ENCODE measurements around the gene NCOR1. TPM values are rescaled to one million over a fixed set of nuclear protein-coding genes. Genes with fewer than 3 reads are reported as not detected.

NCOR1 gene
- total RNA-seq, 1 experiment from 2014 or later = 83.8 TPM

GRCh38 chr17:16191604-16192003 lies 23.7 kb downstream of the NCOR1 start:
- BruUV-seq (replicated peaks) = no TSS peak
- TF ChIP-seq, protein P1, sequence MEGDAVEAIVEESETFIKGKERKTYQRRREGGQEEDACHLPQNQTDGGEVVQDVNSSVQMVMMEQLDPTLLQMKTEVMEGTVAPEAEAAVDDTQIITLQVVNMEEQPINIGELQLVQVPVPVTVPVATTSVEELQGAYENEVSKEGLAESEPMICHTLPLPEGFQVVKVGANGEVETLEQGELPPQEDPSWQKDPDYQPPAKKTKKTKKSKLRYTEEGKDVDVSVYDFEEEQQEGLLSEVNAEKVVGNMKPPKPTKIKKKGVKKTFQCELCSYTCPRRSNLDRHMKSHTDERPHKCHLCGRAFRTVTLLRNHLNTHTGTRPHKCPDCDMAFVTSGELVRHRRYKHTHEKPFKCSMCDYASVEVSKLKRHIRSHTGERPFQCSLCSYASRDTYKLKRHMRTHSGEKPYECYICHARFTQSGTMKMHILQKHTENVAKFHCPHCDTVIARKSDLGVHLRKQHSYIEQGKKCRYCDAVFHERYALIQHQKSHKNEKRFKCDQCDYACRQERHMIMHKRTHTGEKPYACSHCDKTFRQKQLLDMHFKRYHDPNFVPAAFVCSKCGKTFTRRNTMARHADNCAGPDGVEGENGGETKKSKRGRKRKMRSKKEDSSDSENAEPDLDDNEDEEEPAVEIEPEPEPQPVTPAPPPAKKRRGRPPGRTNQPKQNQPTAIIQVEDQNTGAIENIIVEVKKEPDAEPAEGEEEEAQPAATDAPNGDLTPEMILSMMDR (IDR thresholded peaks at IDR 0.05) = no peak
- TF ChIP-seq SIN3A (IDR thresholded peaks at IDR 0.05; ENCODE audit: borderline replicate concordance, insufficient read depth, low read depth, low read length) = no peak
- no peak for TF ChIP-seq REST (IDR thresholded peaks at IDR 0.05; ENCODE audit: insufficient read depth in 1 of 2, low read depth in 2 of 2, low read length in 1 of 2)
- TF ChIP-seq POLR2AphosphoS5 (IDR thresholded peaks at IDR 0.05; ENCODE audit: low read depth, low read length) = no peak
- TF ChIP-seq TCF7L2 (IDR thresholded peaks at IDR 0.05; ENCODE audit: low read depth, low read length) = no peak
- Histone ChIP-seq H3K36me3 (ENCODE audit: control insufficient read depth, insufficient read depth, low read length) (peaks cover 4% of the 10 kb centered on the region; the same call in 1 of the 2 replicates), H3K4me1 (ENCODE audit: control insufficient read depth, insufficient read depth, low read length) (no peaks in the 10 kb centered on the region), H3K27me3 (ENCODE audit: control insufficient read depth, insufficient read depth, low read length) (no peaks in the 10 kb centered on the region), H3K4me3 (ENCODE audit: low read depth in 2 of 2, low read length in 2 of 2) (no peak overlapping the region), H3K9me3 (ENCODE audit: control insufficient read depth, insufficient read depth, low read depth, low read length) (no peaks in the 10 kb centered on the region), H3K27ac (ENCODE audit: low read length) (no peak overlapping the region)
- no peak for DNase-seq (ENCODE audit: low read depth, low spot score)
- intact Hi-C loops (cut with micrococcal nuclease; ENCODE audit: unreplicated experiment) (no loop called here), in situ Hi-C loops (cut with HindIII; ENCODE audit: low pct_unique_long_range_greater_than_20kb, low sequenced_read_pairs) (no loop called here)
- ChIA-PET POLR2A (no interaction called here), CTCF (no interaction called here)
- ATAC-seq = no peak

DNA sequence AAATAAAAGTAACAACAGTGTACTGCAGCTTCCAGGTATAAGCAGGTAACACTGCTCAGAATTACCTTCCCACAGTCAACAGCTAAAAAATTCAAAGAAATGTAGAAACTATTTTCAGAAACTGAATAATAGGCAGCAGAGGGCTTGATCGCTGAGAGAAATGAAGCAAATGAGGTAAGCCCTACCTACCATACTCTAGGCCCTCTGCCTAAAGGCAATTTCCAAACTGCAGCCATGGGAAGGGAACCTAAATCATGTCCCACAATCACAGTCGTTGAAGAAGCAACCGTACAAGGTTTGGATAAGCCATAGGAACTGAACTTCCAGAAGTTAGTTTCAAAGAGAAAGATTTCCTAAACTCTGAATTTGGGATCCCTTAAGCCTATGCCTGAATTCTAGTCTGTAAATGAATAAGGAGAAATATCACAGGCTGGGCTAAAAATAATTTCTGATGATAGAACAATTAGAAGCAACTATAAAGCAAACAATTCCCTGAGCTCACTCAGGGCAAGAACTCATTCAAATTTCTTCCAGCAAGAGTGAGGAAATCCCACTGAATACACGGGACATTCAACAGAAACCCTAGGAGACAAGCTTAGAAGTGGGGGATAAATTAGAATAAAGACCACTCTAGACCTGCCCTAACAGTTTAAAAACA lies 24.5 kb downstream of the NCOR1 start:
- no TSS peak for BruUV-seq (replicated peaks)
- ChIA-PET POLR2A (no interaction called here), CTCF (no interaction called here)
- intact Hi-C loops (cut with micrococcal nuclease; ENCODE audit: unreplicated experiment) = no loop called here
- H3K4me1 ChIP-seq (ENCODE audit: control insufficient read depth, insufficient read depth, low read length) = no peaks in the 10 kb centered on the region
- TF ChIP-seq POLR2AphosphoS5 (IDR thresholded peaks at IDR 0.05; ENCODE audit: low read depth, low read length) (no peak), TCF7L2 (IDR thresholded peaks at IDR 0.05; ENCODE audit: low read depth, low read length) (no peak), REST (IDR thresholded peaks at IDR 0.05; ENCODE audit: insufficient read depth in 1 of 2, low read depth in 2 of 2, low read length in 1 of 2) (no peak), SIN3A (IDR thresholded peaks at IDR 0.05; ENCODE audit: borderline replicate concordance, insufficient read depth, low read depth, low read length) (no peak)
- H3K36me3 ChIP-seq (ENCODE audit: control insufficient read depth, insufficient read depth, low read length) = peaks cover 4% of the 10 kb centered on the region; the same call in 1 of the 2 replicates
- in situ Hi-C loops (cut with HindIII; ENCODE audit: low pct_unique_long_range_greater_than_20kb, low sequenced_read_pairs) = no loop called here
- H3K4me3 ChIP-seq (ENCODE audit: low read depth in 2 of 2, low read length in 2 of 2) = no peak overlapping the region
- H3K27me3 ChIP-seq (ENCODE audit: control insufficient read depth, insufficient read depth, low read length) = no peaks in the 10 kb centered on the region
- DNase-seq (ENCODE audit: low read depth, low spot score) (no peak), ATAC-seq (no peak)
- H3K9me3 ChIP-seq (ENCODE audit: control insufficient read depth, insufficient read depth, low read depth, low read length) = no peaks in the 10 kb centered on the region
- no peak overlapping the region for H3K27ac ChIP-seq (ENCODE audit: low read length)
